Head of caudate nucleus (tissue), 42 donors: ENCODE results near the gene ADAMTS19.

Source experiments
- DNase-seq, 42 donors: peaks; one replicate each; pipeline versions ENCODE4 v3.0.0 to v3.0.0-alpha.2; 2020 to 2021; ENCODE audit warnings: mixed read lengths in 7 of 42
- intact Hi-C: fragments of 100-400 bp; cut with DNase I; formaldehyde crosslinking; loops from one replicate; pipeline ENCODE4 v1.15.0; 2022

Gene ADAMTS19

GRCh38 chr5:129656952-129657351, 196.9 kb downstream of the ADAMTS19 start:
- intact Hi-C loops, result no loop called here
- no peak for DNase-seq

- intact Hi-C loops, result no loop called here
These were observed 198.7 kb downstream of the ADAMTS19 start for GRCh38 chr5:129658801-129659200.

DNA sequence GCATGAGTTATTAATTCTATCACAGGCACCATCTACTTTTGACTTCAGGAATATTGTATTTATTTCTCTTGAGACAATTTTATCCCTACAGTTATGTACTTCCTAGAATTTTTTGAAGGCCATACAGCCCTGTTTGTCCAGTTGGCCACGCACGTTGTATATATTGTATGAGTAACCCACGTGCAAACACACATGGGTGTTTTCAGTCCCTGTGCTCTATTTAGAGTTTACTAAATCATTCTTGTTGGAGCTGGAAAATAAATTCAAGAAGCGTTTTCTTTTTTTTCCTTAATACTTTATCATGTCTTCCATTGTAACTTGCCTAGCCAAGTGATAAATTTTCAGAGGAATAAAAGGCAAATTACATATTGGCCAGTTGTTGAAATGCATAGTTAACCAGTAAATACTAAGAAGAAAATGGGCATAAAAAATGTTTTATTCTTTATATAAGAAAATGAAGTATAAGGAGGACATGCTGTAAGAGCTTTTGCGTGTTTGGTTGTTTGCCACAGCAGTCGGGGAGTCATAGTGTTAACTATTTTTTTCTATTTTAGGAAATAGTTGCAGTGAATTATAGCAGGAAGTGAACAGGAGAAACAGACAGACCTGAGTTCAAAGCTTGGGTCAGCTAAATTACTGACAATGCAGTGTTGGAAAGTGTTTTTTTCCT, 201.4 kb downstream of the ADAMTS19 start:
- intact Hi-C loops, result no loop called here
- DNase-seq, result no peak

More at GRCh38 chr5:129658801-129659200, 198.7 kb downstream of the ADAMTS19 start:
- DNase-seq, result no peak

GRCh38 chr5:129664336-129664937, 204.3 kb downstream of the ADAMTS19 start:
- intact Hi-C loops, result no loop called here
- DNase-seq, result peak in 32 of 42 donors; percentile 8 to 79 (median 38)

GRCh38 chr5:129670957-129671500, 210.9 kb downstream of the ADAMTS19 start:
- DNase-seq, result no peak

GRCh38 chr5:129672006-129672405, 211.9 kb downstream of the ADAMTS19 start:
- DNase-seq, result no peak
- intact Hi-C loops, result no loop called here

More at GRCh38 chr5:129670957-129671500, 210.9 kb downstream of the ADAMTS19 start:
- intact Hi-C loops, result no loop called here

- intact Hi-C loops, result no loop called here
- DNase-seq, result no peak
These were observed 219.6 kb downstream of the ADAMTS19 start for GRCh38 chr5:129679671-129680070.

DNA sequence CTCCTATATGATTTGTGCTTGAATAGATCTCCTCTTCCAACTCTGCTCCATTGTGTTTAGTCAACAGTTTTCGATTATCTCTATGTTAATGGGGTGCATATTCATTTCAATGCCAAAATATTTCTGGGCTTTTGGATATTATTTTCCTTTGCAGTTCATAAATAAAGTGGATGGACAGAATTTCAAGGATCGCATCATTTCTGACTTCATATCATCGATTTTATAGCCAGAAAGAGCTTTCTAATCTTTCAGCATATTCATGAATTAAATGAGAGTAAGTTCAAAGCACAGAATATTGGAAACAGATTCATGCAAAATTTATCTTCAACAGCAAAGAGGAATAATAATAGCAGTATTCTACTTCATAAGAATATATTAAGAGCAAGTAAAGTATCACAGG, 227.8 kb downstream of the ADAMTS19 start:
- intact Hi-C loops, result no loop called here
- no peak for DNase-seq

DNA sequence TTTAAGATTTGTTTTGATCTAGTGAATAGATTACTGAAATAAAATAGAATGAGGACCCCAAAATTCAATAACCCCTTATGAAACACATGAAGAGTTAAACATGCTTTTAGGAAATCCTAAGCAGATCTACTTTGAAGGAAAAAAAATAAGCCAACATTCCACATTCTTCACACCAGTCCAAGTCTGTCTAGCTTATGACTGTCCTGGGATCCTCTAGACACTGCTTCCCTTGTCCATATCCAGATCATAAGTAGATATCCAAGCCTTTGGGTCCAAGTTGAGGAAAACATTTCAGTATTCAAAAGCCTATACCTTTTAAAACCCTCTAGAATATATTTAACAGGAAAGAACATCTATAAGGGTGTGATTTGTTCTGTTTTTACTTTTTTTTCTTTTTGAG, 228.9 kb downstream of the ADAMTS19 start:
- intact Hi-C loops, result no loop called here
- no peak for DNase-seq

- no peak for DNase-seq
- intact Hi-C loops, result no loop called here
These were observed 231.1 kb downstream of the ADAMTS19 start for GRCh38 chr5:129691220-129691619.

DNA sequence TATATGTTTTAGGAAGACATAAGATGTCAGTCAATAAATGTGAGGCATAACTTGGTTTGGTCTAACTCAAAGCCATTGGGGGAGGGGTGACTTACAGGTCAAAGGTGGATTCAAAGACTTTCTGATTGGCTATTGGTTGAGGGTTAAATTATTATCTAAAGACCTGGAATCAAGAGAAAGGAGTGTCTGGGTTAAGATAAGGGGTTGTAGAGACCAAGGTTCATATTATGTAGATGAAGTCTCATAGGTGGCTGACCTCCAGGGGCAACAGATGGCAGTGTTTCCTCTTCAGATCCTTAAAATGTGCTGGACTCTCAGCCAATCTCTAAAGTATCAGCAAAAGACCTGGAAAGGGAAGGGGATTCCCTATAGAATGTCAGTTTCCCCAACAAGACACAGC, 236.5 kb downstream of the ADAMTS19 start:
- DNase-seq, result no peak
- intact Hi-C loops, result no loop called here

DNA sequence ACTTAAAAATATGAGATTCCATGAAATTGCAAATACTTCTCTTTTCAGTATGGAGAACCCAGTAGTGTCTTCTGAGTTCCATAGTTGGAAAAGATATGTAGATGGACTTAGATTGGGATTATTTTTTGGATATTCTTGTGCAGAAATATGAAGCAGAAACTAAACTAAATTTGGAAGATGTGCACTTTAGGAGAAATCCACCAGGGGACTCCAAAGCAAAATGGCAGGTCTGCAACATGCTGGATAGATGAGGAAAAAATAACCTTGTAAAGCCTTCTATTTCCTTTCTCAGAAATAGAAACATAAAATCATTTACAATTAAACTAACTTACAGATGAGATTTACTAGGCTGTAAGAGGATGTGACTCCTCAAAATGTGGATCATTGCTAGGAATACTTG, 238.6 kb downstream of the ADAMTS19 start:
- intact Hi-C loops, result no loop called here

GRCh38 chr5:129716235-129716634, 256.1 kb downstream of the ADAMTS19 start:
- intact Hi-C loops, result no loop called here
- no peak for DNase-seq

More for the DNA sequence above, 238.6 kb downstream of the ADAMTS19 start:
- DNase-seq, result no peak

DNA sequence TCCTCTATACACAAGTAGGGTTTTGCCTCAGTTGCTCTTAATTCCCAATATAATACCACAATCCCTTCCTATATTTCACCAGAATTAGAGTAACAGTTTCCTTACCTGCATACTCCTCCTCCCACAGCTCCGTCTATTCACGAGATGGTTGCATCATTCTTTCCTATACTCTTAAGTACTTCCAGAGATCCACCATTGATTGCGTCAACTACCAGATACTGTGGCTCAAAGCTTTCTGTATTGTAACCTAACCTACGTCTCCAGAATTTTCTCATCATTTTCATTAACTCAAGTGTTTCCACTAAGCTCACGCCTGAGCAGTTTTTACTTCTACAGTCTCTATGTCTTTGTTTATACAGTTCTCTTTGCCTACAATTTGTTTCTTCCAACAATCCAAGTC, 256.6 kb downstream of the ADAMTS19 start:
- no peak for DNase-seq
- intact Hi-C loops, result no loop called here

- intact Hi-C loops, result no loop called here
- DNase-seq, result no peak
These were observed 257.7 kb downstream of the ADAMTS19 start for GRCh38 chr5:129717751-129718310.

- intact Hi-C loops, result no loop called here
- no peak for DNase-seq
These were observed 258.5 kb downstream of the ADAMTS19 start for GRCh38 chr5:129718471-129719090.

DNA sequence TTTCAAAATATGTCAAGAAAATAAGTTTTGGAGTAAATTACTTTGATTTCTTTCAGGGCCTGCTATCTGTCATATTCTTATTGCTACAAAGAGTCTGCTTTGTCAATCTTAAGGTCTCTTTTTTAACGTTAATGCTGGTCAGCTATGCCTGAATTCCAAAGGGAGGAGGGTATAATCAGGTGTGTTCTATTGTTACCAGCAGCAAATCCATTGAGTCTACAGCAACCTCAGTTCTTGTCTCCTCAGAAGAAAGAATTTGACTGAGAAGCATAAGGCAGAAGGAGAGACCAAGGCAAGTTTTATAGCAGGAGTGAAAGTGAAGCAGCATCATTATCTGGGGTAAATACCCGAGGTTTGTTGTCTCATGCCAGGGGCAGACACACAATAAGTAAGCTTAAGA, 264.1 kb downstream of the ADAMTS19 start:
- intact Hi-C loops, result no loop called here
- no peak for DNase-seq

- intact Hi-C loops, result no loop called here
- no peak for DNase-seq
These were observed 264.5 kb downstream of the ADAMTS19 start for GRCh38 chr5:129724647-129725046.

- no peak for DNase-seq
- intact Hi-C loops, result no loop called here
These were observed 279.7 kb downstream of the ADAMTS19 start for GRCh38 chr5:129739773-129740172.
